Esophagus squamous epithelium (tissue), 5 donors: Measurements from ENCODE around the gene AP3B1. TPM values are rescaled to one million over a fixed set of nuclear protein-coding genes. Genes with fewer than 3 reads are reported as not detected.

Source experiments
- DNase-seq: peaks from one replicate; lab custom pipeline; 2025; lab: John Stamatoyannopoulos, UW
- H3K27ac ChIP-seq, 4 donors: fragments of 200-600 bp; sonication (generic); one replicate each; pipeline ENCODE4 v1.5.1; 2016 to 2019; ENCODE audit warnings: mild to moderate bottlenecking in 1 of 4
- H3K27me3 ChIP-seq, 4 donors: fragments of 200-600 bp; sonication (generic); 1 replicate in 3 of 4; 2 replicates in 1 of 4; pipeline versions ENCODE4 v1.5.1 to v1.6.0; 2017 to 2021; ENCODE audit warnings: antibody characterized with exemption in 1 of 4
- H3K36me3 ChIP-seq, 3 donors: fragments of 200-600 bp; sonication (generic); one replicate each; pipeline ENCODE4 v1.5.1; 2016 to 2019
- H3K4me1 ChIP-seq, 3 donors: fragments of 200-600 bp; sonication (generic); one replicate each; pipeline ENCODE4 v1.5.1; 2017 to 2019
- H3K4me3 ChIP-seq, 4 donors: fragments of 200-600 bp; sonication (generic); 1 replicate in 3 of 4; 2 replicates in 1 of 4; pipeline ENCODE4 v1.5.1; 2016 to 2019; ENCODE audit warnings: mild to moderate bottlenecking in 2 of 4, moderate library complexity in 1 of 4
- H3K9me3 ChIP-seq, 3 donors: fragments of 200-600 bp; sonication (generic); one replicate each; pipeline ENCODE4 v1.5.1; 2016 to 2019
- CTCF ChIP-seq, 6 experiments: fragments of 450-650 bp in 4 of 6; fragments of 200-600 bp in 2 of 6; sonication (generic) in 2 of 6; IDR thresholded peaks; one replicate each; pipeline ENCODE4 v1.5.1; 2016 to 2019; ENCODE audit warnings: antibody characterized with exemption in 6 of 6, mild to moderate bottlenecking in 4 of 6, moderate library complexity in 4 of 6
- POLR2A ChIP-seq, 4 donors: fragments of 450-650 bp; IDR thresholded peaks; one replicate each; pipeline ENCODE4 v1.6.1; 2017; ENCODE audit warnings: antibody characterized with exemption in 4 of 4, mild to moderate bottlenecking in 4 of 4, moderate library complexity in 3 of 4
- WGBS, 2 donors: methylation state at CpG; one replicate each; pipeline ENCODE4 v1.1.5; 2018; 5-methylcytosine and 5-hydroxymethylcytosine counted together
- intact Hi-C: fragments of 100-400 bp; cut with DNase I; formaldehyde crosslinking; loops from one replicate; pipeline ENCODE4 v1.15.0; 2022
- total RNA-seq, 4 donors: library from RNA; depleted of rRNA; stranded (reverse); fragments of >200 nt; gene quantifications; one replicate each; pipeline ENCODE4 v1.1.0, GENCODE V29; 2016
- donor health status: DM: yes; HTN: yes; CAD: no.

AP3B1 gene
- total RNA-seq, 4 donors from 2014 or later, result 30.7 to 48.5 (median 41.9) TPM

DNA sequence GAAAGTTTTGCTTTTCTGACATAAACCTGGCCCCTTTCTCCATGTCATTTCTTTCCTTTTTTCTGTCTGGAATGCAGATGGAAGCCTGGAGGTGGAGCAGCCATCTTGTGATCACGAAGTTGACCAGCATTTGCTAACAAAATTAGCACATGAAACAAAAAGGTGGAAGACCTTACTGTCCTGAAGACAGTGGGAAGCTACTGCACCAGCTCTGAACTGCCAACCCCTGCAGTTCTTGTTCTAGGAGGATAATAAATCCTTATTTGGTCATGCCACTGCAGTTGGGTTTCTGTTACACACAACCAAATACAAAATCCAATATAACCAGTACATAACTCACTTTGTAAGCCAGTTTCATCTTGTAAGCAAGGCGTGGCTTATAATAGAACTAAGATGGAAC, 269.0 kb downstream of the AP3B1 start:
- Histone ChIP-seq H3K9me3 (no peaks in the 10 kb centered on the region), H3K27me3 (no peaks in the 10 kb centered on the region), H3K4me3 (no peak overlapping the region), H3K27ac (peak overlapping the region in 2 of 4 donors; percentile 27 to 31), H3K36me3 (peaks cover 0 to 16% (median 0%) of the 10 kb centered on the region in 3 donors), H3K4me1 (peaks cover 0 to 3% (median 0%) of the 10 kb centered on the region in 3 donors)
- 76 to 86% methylated on average over 2 of the region's 2 CpGs for WGBS, 2 donors
- intact Hi-C loops, result no loop called here
- no peak for DNase-seq
- TF ChIP-seq CTCF (IDR thresholded peaks at IDR 0.05), result no peak
- no peak for TF ChIP-seq POLR2A (IDR thresholded peaks at IDR 0.05)

- WGBS, 2 donors, result 88 to 94% methylated on average over 5 of the region's 5 CpGs
- TF ChIP-seq POLR2A (IDR thresholded peaks at IDR 0.05) (no peak), CTCF (IDR thresholded peaks at IDR 0.05) (no peak)
- H3K27me3 ChIP-seq, result no peaks in the 10 kb centered on the region
- H3K9me3 ChIP-seq, result no peaks in the 10 kb centered on the region
- intact Hi-C loops, result no loop called here
- no peak overlapping the region for H3K4me3 ChIP-seq
- no peak for DNase-seq
- peaks cover 0 to 14% (median 0%) of the 10 kb centered on the region in 3 donors for H3K36me3 ChIP-seq
- no peaks in the 10 kb centered on the region for H3K4me1 ChIP-seq
- no peak overlapping the region for H3K27ac ChIP-seq
These were observed 274.8 kb downstream of the AP3B1 start for GRCh38 chr5:78019744-78020143.

- intact Hi-C loops, result no loop called here
- no peaks in the 10 kb centered on the region for H3K27me3 ChIP-seq
- no peak overlapping the region for H3K4me3 ChIP-seq
- TF ChIP-seq POLR2A (IDR thresholded peaks at IDR 0.05), result no peak
- TF ChIP-seq CTCF (IDR thresholded peaks at IDR 0.05), result no peak
- H3K9me3 ChIP-seq, result no peaks in the 10 kb centered on the region
- H3K36me3 ChIP-seq, result peaks cover 0 to 15% (median 0%) of the 10 kb centered on the region in 3 donors
- 76 to 92% methylated on average over 3 of the region's 3 CpGs for WGBS, 2 donors
- no peaks in the 10 kb centered on the region for H3K4me1 ChIP-seq
- DNase-seq, result no peak
- no peak overlapping the region for H3K27ac ChIP-seq
These were observed 277.5 kb downstream of the AP3B1 start for GRCh38 chr5:78016863-78017529.

GRCh38 chr5:78009937-78010527, 284.5 kb downstream of the AP3B1 start:
- H3K27ac ChIP-seq, result peak overlapping the region in 2 of 4 donors; percentile 29 to 40
- peaks cover 0 to 6% (median 0%) of the 10 kb centered on the region in 3 donors for H3K36me3 ChIP-seq
- no peaks in the 10 kb centered on the region for H3K9me3 ChIP-seq
- no peak overlapping the region for H3K4me3 ChIP-seq
- H3K27me3 ChIP-seq, result no peaks in the 10 kb centered on the region
- intact Hi-C loops, result no loop called here
- H3K4me1 ChIP-seq, result peaks cover 0 to 10% (median 0%) of the 10 kb centered on the region in 3 donors
- WGBS, 2 donors, result 63 to 87% methylated on average over 5 of the region's 5 CpGs
- TF ChIP-seq CTCF (IDR thresholded peaks at IDR 0.05), result no peak
- no peak for TF ChIP-seq POLR2A (IDR thresholded peaks at IDR 0.05)
- DNase-seq, result no peak

- Histone ChIP-seq H3K4me1 (peaks cover 0 to 10% (median 0%) of the 10 kb centered on the region in 3 donors), H3K9me3 (no peaks in the 10 kb centered on the region), H3K4me3 (no peak overlapping the region), H3K27me3 (no peaks in the 10 kb centered on the region), H3K27ac (no peak overlapping the region), H3K36me3 (peaks cover 0 to 3% (median 0%) of the 10 kb centered on the region in 3 donors)
- DNase-seq, result no peak
- 58 to 63% methylated on average over 1 of the region's 1 CpG for WGBS, 2 donors
- TF ChIP-seq CTCF (IDR thresholded peaks at IDR 0.05) (peak in 5 of 6 experiments; percentile 21 to 77 (median 63)), POLR2A (IDR thresholded peaks at IDR 0.05) (no peak)
- intact Hi-C loops, result no loop called here
These were observed 286.0 kb downstream of the AP3B1 start for GRCh38 chr5:78008356-78008967.
